ENCODE results near the gene GBX1. TPM values are rescaled to one million over a fixed set of nuclear protein-coding genes. Genes with fewer than 3 reads are reported as not detected.
A peak's percentile ranks its signal among the peaks of the same experiment; 100 is the strongest.

Gene GBX1
- total RNA-seq, 2 donors from 2014 or later = not detected

- peak overlapping the region; percentile 21 for H3K27ac Mint-ChIP-seq
- peaks cover 31% of the 10 kb centered on the region for H3K4me1 Mint-ChIP-seq
- no peaks in the 10 kb centered on the region for H3K9me3 Mint-ChIP-seq
- no peak overlapping the region for H3K4me3 Mint-ChIP-seq
- Histone ChIP-seq H3K9me3 (ENCODE audit: control insufficient read depth, low read length) (no peaks in the 10 kb centered on the region), H3K4me1 (ENCODE audit: control insufficient read depth, insufficient read depth, low read length) (peaks cover 29% of the 10 kb centered on the region), H3K9ac (ENCODE audit: extremely low read depth, low read length, poor library complexity, severe bottlenecking) (peak overlapping the region; percentile 29), H3K27me3 (ENCODE audit: control insufficient read depth, insufficient read depth, low read length, poor library complexity, severe bottlenecking) (no peaks in the 10 kb centered on the region), H3K4me3 (ENCODE audit: low read length) (peak overlapping the region; percentile 64), H3K36me3 (ENCODE audit: control insufficient read depth, insufficient read depth, low read length) (no peaks in the 10 kb centered on the region), H3K27ac (ENCODE audit: low read depth, low read length) (no peak overlapping the region)
- H3K36me3 Mint-ChIP-seq (ENCODE audit: low read depth) = peaks cover 3% of the 10 kb centered on the region
- WGBS, 2 experiments (ENCODE audit: insufficient coverage in 1 of 2, insufficient read length in 1 of 2) = 43% methylated on average over 9 to 20 of the region's 20 CpGs
- DNase-seq = peak; percentile 94
- TF ChIP-seq, protein P1, sequence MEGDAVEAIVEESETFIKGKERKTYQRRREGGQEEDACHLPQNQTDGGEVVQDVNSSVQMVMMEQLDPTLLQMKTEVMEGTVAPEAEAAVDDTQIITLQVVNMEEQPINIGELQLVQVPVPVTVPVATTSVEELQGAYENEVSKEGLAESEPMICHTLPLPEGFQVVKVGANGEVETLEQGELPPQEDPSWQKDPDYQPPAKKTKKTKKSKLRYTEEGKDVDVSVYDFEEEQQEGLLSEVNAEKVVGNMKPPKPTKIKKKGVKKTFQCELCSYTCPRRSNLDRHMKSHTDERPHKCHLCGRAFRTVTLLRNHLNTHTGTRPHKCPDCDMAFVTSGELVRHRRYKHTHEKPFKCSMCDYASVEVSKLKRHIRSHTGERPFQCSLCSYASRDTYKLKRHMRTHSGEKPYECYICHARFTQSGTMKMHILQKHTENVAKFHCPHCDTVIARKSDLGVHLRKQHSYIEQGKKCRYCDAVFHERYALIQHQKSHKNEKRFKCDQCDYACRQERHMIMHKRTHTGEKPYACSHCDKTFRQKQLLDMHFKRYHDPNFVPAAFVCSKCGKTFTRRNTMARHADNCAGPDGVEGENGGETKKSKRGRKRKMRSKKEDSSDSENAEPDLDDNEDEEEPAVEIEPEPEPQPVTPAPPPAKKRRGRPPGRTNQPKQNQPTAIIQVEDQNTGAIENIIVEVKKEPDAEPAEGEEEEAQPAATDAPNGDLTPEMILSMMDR (conservative IDR thresholded peaks at IDR 0.05) = peak; percentile 94
- H3K27me3 Mint-ChIP-seq (ENCODE audit: insufficient read depth) = no peaks in the 10 kb centered on the region
Observed at GRCh38 chr7:151110941-151111645, 56.4 kb downstream of the GBX1 start.

DNA sequence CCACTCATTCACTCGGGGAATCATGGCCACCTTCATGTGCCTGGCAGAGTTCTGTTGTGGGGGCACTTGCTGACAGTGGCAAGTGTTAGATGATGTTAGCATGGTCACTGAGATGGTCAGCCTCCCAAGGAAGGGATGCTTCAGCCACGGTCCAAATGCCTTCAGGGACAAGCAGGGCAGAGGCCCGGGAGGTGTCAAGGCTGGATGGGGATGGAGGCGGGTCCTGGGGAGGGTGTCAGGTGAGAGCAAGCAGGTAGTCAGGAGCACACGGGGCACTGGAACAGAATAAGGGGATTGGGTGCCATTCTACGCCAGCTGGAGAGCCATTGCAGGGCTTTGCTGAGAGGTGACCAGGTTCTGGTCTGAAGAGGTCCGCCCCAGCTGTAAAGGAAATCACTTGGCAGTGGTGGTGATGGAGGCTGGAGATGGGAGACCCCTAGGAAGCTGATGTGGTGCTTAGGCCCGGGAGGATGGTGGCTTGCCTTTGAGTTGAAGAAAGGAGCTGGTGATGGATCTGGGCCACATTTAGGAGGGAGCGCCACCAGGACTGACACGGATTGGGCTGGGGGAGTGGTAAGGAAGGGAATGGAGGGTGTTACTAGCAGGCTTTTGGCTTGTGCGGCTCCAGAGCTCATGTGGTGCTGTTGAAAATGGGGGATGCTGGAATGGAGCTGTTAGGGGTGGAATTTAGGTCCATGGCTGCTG, 57.1 kb downstream of the GBX1 start:
- no peaks in the 10 kb centered on the region for H3K27me3 ChIP-seq (ENCODE audit: control insufficient read depth, insufficient read depth, low read length, poor library complexity, severe bottlenecking)
- TF ChIP-seq, protein P1 (conservative IDR thresholded peaks at IDR 0.05) = no peak
- peaks cover 24% of the 10 kb centered on the region for H3K4me1 ChIP-seq (ENCODE audit: control insufficient read depth, insufficient read depth, low read length)
- H3K9me3 ChIP-seq (ENCODE audit: control insufficient read depth, low read length) = no peaks in the 10 kb centered on the region
- no peak overlapping the region for H3K4me3 ChIP-seq (ENCODE audit: low read length)
- H3K27ac ChIP-seq (ENCODE audit: low read depth, low read length) = no peak overlapping the region
- 82 to 87% methylated on average over 10 to 11 of the region's 11 CpGs for WGBS, 2 experiments (ENCODE audit: insufficient coverage in 1 of 2, insufficient read length in 1 of 2)
- no peak overlapping the region for H3K9ac ChIP-seq (ENCODE audit: extremely low read depth, low read length, poor library complexity, severe bottlenecking)
- Mint-ChIP-seq H3K27ac (peak overlapping the region; percentile 21), H3K36me3 (ENCODE audit: low read depth) (peaks cover 3% of the 10 kb centered on the region), H3K27me3 (ENCODE audit: insufficient read depth) (no peaks in the 10 kb centered on the region), H3K4me1 (peaks cover 27% of the 10 kb centered on the region), H3K9me3 (no peaks in the 10 kb centered on the region), H3K4me3 (no peak overlapping the region)
- no peak for DNase-seq
- H3K36me3 ChIP-seq (ENCODE audit: control insufficient read depth, insufficient read depth, low read length) = no peaks in the 10 kb centered on the region

DNA sequence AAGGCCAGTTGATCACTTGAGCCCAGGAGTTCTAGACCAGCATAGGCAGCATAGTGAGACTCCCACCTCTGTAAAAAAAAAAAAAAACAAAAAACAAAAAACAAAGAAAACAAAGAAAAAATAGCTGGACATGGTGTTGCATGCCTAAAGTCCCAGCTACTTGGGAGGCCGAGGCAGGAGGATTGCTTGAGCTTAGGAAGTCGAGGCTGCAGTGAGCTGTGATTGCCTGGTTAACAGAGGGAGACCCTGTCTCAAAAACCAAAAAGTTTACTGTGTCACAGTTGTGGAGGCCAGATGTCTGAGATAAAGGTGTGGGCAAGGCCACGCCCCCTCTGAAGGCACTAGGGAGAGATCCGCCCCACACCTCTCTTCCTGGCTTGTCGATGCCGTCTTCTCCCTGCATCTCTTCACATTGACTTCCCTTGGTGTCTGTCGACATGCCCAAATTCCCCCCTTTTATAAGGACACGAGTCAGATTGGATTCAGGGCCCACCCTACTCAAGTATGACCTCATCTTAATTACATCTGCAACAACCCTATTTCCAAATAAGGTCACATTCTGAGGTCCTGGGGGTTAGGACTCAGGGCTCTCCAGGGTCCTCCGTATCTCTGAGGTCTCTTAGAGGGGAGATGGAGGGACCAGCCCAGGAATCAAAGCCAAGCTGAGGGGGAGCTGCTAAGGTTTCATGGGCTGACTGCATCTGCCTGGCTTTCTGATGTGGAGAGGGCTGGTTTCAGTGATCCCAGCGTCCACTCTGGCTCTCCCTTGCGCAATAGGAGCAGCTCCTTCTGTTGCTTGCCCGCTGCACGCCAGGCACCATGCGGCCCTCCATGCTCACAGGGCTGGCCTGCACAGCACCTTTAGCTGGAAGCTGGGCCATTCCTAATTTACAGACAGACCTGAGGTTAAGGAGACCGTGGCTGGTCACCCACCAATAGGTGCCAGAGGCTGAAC, 58.1 kb downstream of the GBX1 start:
- H3K27me3 ChIP-seq (ENCODE audit: control insufficient read depth, insufficient read depth, low read length, poor library complexity, severe bottlenecking) = no peaks in the 10 kb centered on the region
- no peaks in the 10 kb centered on the region for H3K9me3 ChIP-seq (ENCODE audit: control insufficient read depth, low read length)
- H3K27me3 Mint-ChIP-seq (ENCODE audit: insufficient read depth) = no peaks in the 10 kb centered on the region
- H3K27ac ChIP-seq (ENCODE audit: low read depth, low read length) = no peak overlapping the region
- peaks cover 10% of the 10 kb centered on the region for H3K36me3 ChIP-seq (ENCODE audit: control insufficient read depth, insufficient read depth, low read length)
- no peak overlapping the region for H3K4me3 Mint-ChIP-seq
- H3K27ac Mint-ChIP-seq = peak overlapping the region; percentile 58
- TF ChIP-seq, protein P1 (conservative IDR thresholded peaks at IDR 0.05) = no peak
- DNase-seq = no peak
- peaks cover 3% of the 10 kb centered on the region for H3K36me3 Mint-ChIP-seq (ENCODE audit: low read depth)
- 77 to 80% methylated on average over 14 to 15 of the region's 15 CpGs for WGBS, 2 experiments (ENCODE audit: insufficient coverage in 1 of 2, insufficient read length in 1 of 2)
- no peaks in the 10 kb centered on the region for H3K9me3 Mint-ChIP-seq
- no peak overlapping the region for H3K4me3 ChIP-seq (ENCODE audit: low read length)
- H3K9ac ChIP-seq (ENCODE audit: extremely low read depth, low read length, poor library complexity, severe bottlenecking) = no peak overlapping the region
- peaks cover 33% of the 10 kb centered on the region for H3K4me1 Mint-ChIP-seq
- H3K4me1 ChIP-seq (ENCODE audit: control insufficient read depth, insufficient read depth, low read length) = peaks cover 24% of the 10 kb centered on the region

Measured in endodermal cell (in vitro differentiated cells).